Astrocyte (in vitro differentiated cells and primary cell): ENCODE measurements around the gene AP1S2. TPM values are rescaled to one million over a fixed set of nuclear protein-coding genes. Genes with fewer than 3 reads are reported as not detected.

Experiments used
- DNase-seq: peaks from one replicate; pipeline ENCODE4 v3.0.0-alpha.2; 2010; ENCODE audit warnings: low read depth
- FAIRE-seq: peaks from 2 replicates; lab custom pipeline; 2011; peaks lifted over from hg19 to GRCh38; lab: Jason Lieb, UNC
- H2AFZ ChIP-seq: 2 replicates; pipeline ENCODE4 v1.6.0; 2012; ENCODE audit warnings: low read depth, low read length, inconsistent platforms
- H3K27ac ChIP-seq: 2 replicates; pipeline ENCODE4 v1.5.1; 2011; ENCODE audit warnings: low read depth, low read length, inconsistent platforms
- H3K27me3 ChIP-seq: 2 replicates; pipeline ENCODE4 v1.6.0; 2011; ENCODE audit warnings: low read length, inconsistent platforms; ENCODE audit not compliant: insufficient read depth
- H3K36me3 ChIP-seq: 2 replicates; pipeline ENCODE4 v1.5.1; 2011; ENCODE audit warnings: low read length, inconsistent platforms; ENCODE audit not compliant: insufficient read depth
- H3K4me1 ChIP-seq: 2 replicates; pipeline ENCODE4 v1.5.1; 2011; ENCODE audit warnings: low read length, inconsistent platforms; ENCODE audit not compliant: insufficient read depth
- H3K4me2 ChIP-seq: 2 replicates; pipeline ENCODE4 v1.6.0; 2012; ENCODE audit warnings: low read length, inconsistent platforms
- H3K4me3 ChIP-seq: 2 replicates; pipeline ENCODE4 v1.5.1; 2011; ENCODE audit warnings: low read depth, mild to moderate bottlenecking, low read length, inconsistent platforms; ENCODE audit not compliant: insufficient read depth
- H3K79me2 ChIP-seq: 2 replicates; pipeline ENCODE4 v1.6.0; 2012; ENCODE audit warnings: mild to moderate bottlenecking, low read length, inconsistent platforms; ENCODE audit not compliant: insufficient read depth
- H3K9ac ChIP-seq: 2 replicates; pipeline ENCODE4 v1.6.0; 2012; ENCODE audit warnings: mild to moderate bottlenecking, low read length, inconsistent platforms
- H3K9me3 ChIP-seq: 2 replicates; pipeline ENCODE4 v1.5.1; 2012; ENCODE audit warnings: low read depth, mild to moderate bottlenecking, low read length, inconsistent platforms; ENCODE audit not compliant: insufficient read depth
- H4K20me1 ChIP-seq: 2 replicates; pipeline ENCODE4 v1.6.0; 2012; ENCODE audit warnings: low read length, inconsistent platforms; ENCODE audit not compliant: insufficient read depth
- H3K27ac Mint-ChIP-seq: one replicate; pipeline ENCODE4 v1.8.0; 2021; ENCODE audit warnings: mild to moderate bottlenecking, mixed read lengths; ENCODE audit not compliant: unreplicated experiment
- H3K27me3 Mint-ChIP-seq: one replicate; pipeline ENCODE4 v1.8.0; 2021; ENCODE audit warnings: low read depth, mixed read lengths; ENCODE audit not compliant: unreplicated experiment
- H3K36me3 Mint-ChIP-seq: one replicate; pipeline ENCODE4 v1.8.0; 2021; ENCODE audit warnings: low read depth, mixed read lengths; ENCODE audit not compliant: unreplicated experiment
- H3K4me1 Mint-ChIP-seq: one replicate; pipeline ENCODE4 v1.8.0; 2021; ENCODE audit warnings: low read depth, mixed read lengths; ENCODE audit not compliant: unreplicated experiment
- H3K4me3 Mint-ChIP-seq: one replicate; pipeline ENCODE4 v1.8.0; 2021; ENCODE audit warnings: mild to moderate bottlenecking, moderate library complexity, mixed read lengths; ENCODE audit not compliant: unreplicated experiment
- H3K9me3 Mint-ChIP-seq: one replicate; pipeline ENCODE4 v1.8.0; 2021; ENCODE audit warnings: mild to moderate bottlenecking, mixed read lengths; ENCODE audit not compliant: unreplicated experiment
- CTCF ChIP-seq: IDR thresholded peaks from 2 replicates; pipeline ENCODE4 v1.5.1; 2011; ENCODE audit warnings: low read depth, mild to moderate bottlenecking, inconsistent platforms, low read length, moderate library complexity; ENCODE audit not compliant: insufficient read depth
- EZH2 ChIP-seq: IDR thresholded peaks from 2 replicates; pipeline ENCODE4 v1.6.1; 2012; ENCODE audit warnings: mild to moderate bottlenecking, low read length, inconsistent platforms; ENCODE audit not compliant: insufficient read depth
- total RNA-seq: library from RNA; stranded (reverse); gene quantifications from 2 replicates; pipeline ENCODE4 v1.2.1, GENCODE V29; 2021

Gene AP1S2
- total RNA-seq, 1 donor from 2014 or later, result 74.2 TPM

- Mint-ChIP-seq H3K27ac (no peak overlapping the region), H3K4me3 (no peak overlapping the region)
- no peak for FAIRE-seq
Observed at GRCh38 chrX:15895334-15895733, 40.7 kb upstream of the AP1S2 start.

GRCh38 chrX:15894724-15895123, 40.1 kb upstream of the AP1S2 start:
- TF ChIP-seq CTCF, result no peak
- TF ChIP-seq EZH2, result no peak
- peak; percentile 79 for FAIRE-seq
- Mint-ChIP-seq H3K36me3 (no peaks in the 10 kb centered on the region), H3K9me3 (no peaks in the 10 kb centered on the region), H3K4me3 (no peak overlapping the region), H3K4me1 (no peaks in the 10 kb centered on the region), H3K27me3 (no peaks in the 10 kb centered on the region), H3K27ac (no peak overlapping the region)
- Histone ChIP-seq H3K36me3 (no peaks in the 10 kb centered on the region), H3K4me3 (no peak overlapping the region), H3K27me3 (no peaks in the 10 kb centered on the region), H4K20me1 (no peaks in the 10 kb centered on the region), H3K4me1 (no peaks in the 10 kb centered on the region), H3K4me2 (no peak overlapping the region), H2AFZ (no peak overlapping the region), H3K9ac (no peak overlapping the region), H3K9me3 (no peaks in the 10 kb centered on the region), H3K79me2 (no peaks in the 10 kb centered on the region), H3K27ac (no peak overlapping the region)
- DNase-seq, result no peak

More at GRCh38 chrX:15895334-15895733, 40.7 kb upstream of the AP1S2 start:
- Histone ChIP-seq H4K20me1 (no peaks in the 10 kb centered on the region), H3K9ac (no peak overlapping the region), H3K27me3 (no peaks in the 10 kb centered on the region), H3K79me2 (no peaks in the 10 kb centered on the region), H3K36me3 (no peaks in the 10 kb centered on the region), H3K9me3 (no peaks in the 10 kb centered on the region), H2AFZ (no peak overlapping the region), H3K4me3 (no peak overlapping the region), H3K4me2 (no peak overlapping the region), H3K27ac (no peak overlapping the region), H3K4me1 (no peaks in the 10 kb centered on the region)
- Mint-ChIP-seq H3K36me3 (no peaks in the 10 kb centered on the region), H3K9me3 (no peaks in the 10 kb centered on the region), H3K4me1 (no peaks in the 10 kb centered on the region), H3K27me3 (no peaks in the 10 kb centered on the region)
- no peak for TF ChIP-seq CTCF
- no peak for TF ChIP-seq EZH2
- DNase-seq, result no peak

- no peaks in the 10 kb centered on the region for H3K9me3 ChIP-seq
- Mint-ChIP-seq H3K27ac (no peak overlapping the region), H3K4me3 (no peak overlapping the region), H3K36me3 (no peaks in the 10 kb centered on the region), H3K27me3 (peaks cover 3% of the 10 kb centered on the region), H3K9me3 (no peaks in the 10 kb centered on the region), H3K4me1 (no peaks in the 10 kb centered on the region)
- TF ChIP-seq EZH2 (no peak), CTCF (no peak)
- H2AFZ ChIP-seq, result no peak overlapping the region
- no peak for DNase-seq
- H4K20me1 ChIP-seq, result no peaks in the 10 kb centered on the region
- H3K4me2 ChIP-seq, result no peak overlapping the region
- H3K4me1 ChIP-seq, result no peaks in the 10 kb centered on the region
- no peaks in the 10 kb centered on the region for H3K27me3 ChIP-seq
- no peak overlapping the region for H3K27ac ChIP-seq
- FAIRE-seq, result peak; percentile 80
- H3K36me3 ChIP-seq, result no peaks in the 10 kb centered on the region
- no peak overlapping the region for H3K9ac ChIP-seq
- H3K4me3 ChIP-seq, result no peak overlapping the region
- no peaks in the 10 kb centered on the region for H3K79me2 ChIP-seq
Observed at GRCh38 chrX:15890463-15890862, 35.9 kb upstream of the AP1S2 start.
